Transverse colon (tissue), 4 donors: ENCODE measurements around the gene PLXND1. TPM values are rescaled to one million over a fixed set of nuclear protein-coding genes. Genes with fewer than 3 reads are reported as not detected.

ENCODE experiments used
- DNase-seq: peaks from one replicate; pipeline ENCODE4 v3.0.0-alpha.2; 2019
- H3K27ac ChIP-seq, 4 donors: fragments of 200-600 bp; sonication (generic); 2 replicates each; pipeline ENCODE4 v1.5.1; 2016 to 2018; ENCODE audit warnings: inconsistent platforms in 4 of 4
- H3K27me3 ChIP-seq: fragments of 200-600 bp; sonication (generic); 2 replicates; pipeline ENCODE4 v1.5.1; 2017; ENCODE audit warnings: inconsistent platforms
- H3K36me3 ChIP-seq, 4 donors: fragments of 200-600 bp; sonication (generic); 2 replicates each; pipeline ENCODE4 v1.5.1; 2017 to 2019; ENCODE audit warnings: inconsistent platforms in 4 of 4
- H3K4me1 ChIP-seq, 4 donors: fragments of 200-600 bp; sonication (generic); 2 replicates each; pipeline ENCODE4 v1.5.1; 2017 to 2020; ENCODE audit warnings: inconsistent platforms in 4 of 4
- H3K4me3 ChIP-seq, 4 donors: fragments of 200-600 bp; sonication (generic); 1 replicate in 1 of 4; 2 replicates in 3 of 4; pipeline versions ENCODE4 v1.5.1 to v1.6.1; 2017 to 2019; ENCODE audit warnings: inconsistent platforms in 4 of 4
- H3K9me3 ChIP-seq, 2 donors: fragments of 200-600 bp; sonication (generic); 2 replicates each; pipeline ENCODE4 v1.5.1; 2017 to 2019; ENCODE audit warnings: inconsistent platforms in 2 of 2
- EP300 ChIP-seq: sonication (generic); formaldehyde crosslinking; IDR thresholded peaks from one replicate; pipeline ENCODE4 v1.6.1; 2017; ENCODE audit warnings: antibody characterized with exemption, low read depth
- POLR2A ChIP-seq: fragments of 450-650 bp; IDR thresholded peaks from one replicate; pipeline ENCODE4 v1.6.1; 2016; ENCODE audit warnings: antibody characterized with exemption, mild to moderate bottlenecking, moderate library complexity
- POLR2AphosphoS5 ChIP-seq, 3 donors: sonication (generic); formaldehyde crosslinking; IDR thresholded peaks; one replicate each; pipeline ENCODE4 v1.6.1; 2016; ENCODE audit warnings: antibody characterized with exemption in 3 of 3
- WGBS, 2 donors: methylation state at CpG; one replicate each; pipeline ENCODE4 v1.1.5; 2018; ENCODE audit warnings: low coverage in 1 of 2; 5-methylcytosine and 5-hydroxymethylcytosine counted together
- in situ Hi-C, 4 donors: fragments of 200-750 bp; cut with MboI; loops; one replicate each; pipeline versions ENCODE4 v1.15.0 to v1.15.1; 2017; ENCODE audit warnings: low sequenced_read_pairs in 3 of 4, low pct_ligation_motif_present in 1 of 4, low pct_unique_long_range_greater_than_20kb in 1 of 4
- intact Hi-C: fragments of 100-400 bp; cut with DNase I; formaldehyde crosslinking; loops from one replicate; pipeline ENCODE4 v1.15.1; 2023; ENCODE audit warnings: low total_unique reads
- total RNA-seq, 4 donors: library from RNA; depleted of rRNA; stranded (reverse); fragments of >200 nt; gene quantifications; one replicate each; pipeline ENCODE4 v1.1.0, GENCODE V29; 2016
- TF ChIP-seq, protein P1 (sequence below), 5 experiments: fragments of 200-600 bp in 3 of 5; fragments of 450-650 bp in 2 of 5; sonication (generic) in 3 of 5; IDR thresholded peaks; 1 replicate in 2 of 5; 2 replicates in 3 of 5; pipeline ENCODE4 v1.5.1; 2016 to 2017; ENCODE audit warnings: antibody characterized with exemption in 5 of 5, inconsistent platforms in 3 of 5, mild to moderate bottlenecking in 2 of 5, moderate library complexity in 1 of 5

PLXND1 gene
- total RNA-seq, 4 donors from 2014 or later, result 26.4 to 71.8 (median 35.8) TPM

DNA sequence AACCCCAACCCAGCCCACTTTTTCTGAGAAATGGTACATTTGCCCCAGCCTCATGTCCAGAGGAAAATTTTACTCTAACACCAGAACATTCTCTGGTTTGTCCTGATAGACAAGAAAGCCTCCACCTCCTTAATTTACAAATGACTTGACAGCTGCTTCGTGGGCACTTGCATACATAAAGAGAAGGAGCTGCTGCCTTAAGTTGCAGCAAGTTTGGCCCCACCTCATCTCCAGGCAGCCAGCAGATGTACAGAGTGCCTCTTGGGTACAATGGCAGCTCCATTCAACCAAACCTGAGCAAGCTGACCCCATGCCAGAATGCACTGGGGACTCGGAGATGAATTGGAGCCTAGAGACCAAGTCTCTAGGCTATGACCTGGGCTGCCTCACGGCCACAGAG, 69.7 kb downstream of the PLXND1 start:
- 67 to 69% methylated on average over 1 to 3 of the region's 3 CpGs for WGBS, 2 donors
- no peak for DNase-seq
- no peak overlapping the region for H3K27ac ChIP-seq
- in situ Hi-C loops (no loop called here), intact Hi-C loops (no loop called here)
- no peaks in the 10 kb centered on the region for H3K27me3 ChIP-seq
- no peaks in the 10 kb centered on the region for H3K36me3 ChIP-seq
- H3K4me3 ChIP-seq, result no peak overlapping the region
- no peaks in the 10 kb centered on the region for H3K9me3 ChIP-seq
- H3K4me1 ChIP-seq, result no peaks in the 10 kb centered on the region
- no peak for TF ChIP-seq POLR2A
- TF ChIP-seq, protein P1, sequence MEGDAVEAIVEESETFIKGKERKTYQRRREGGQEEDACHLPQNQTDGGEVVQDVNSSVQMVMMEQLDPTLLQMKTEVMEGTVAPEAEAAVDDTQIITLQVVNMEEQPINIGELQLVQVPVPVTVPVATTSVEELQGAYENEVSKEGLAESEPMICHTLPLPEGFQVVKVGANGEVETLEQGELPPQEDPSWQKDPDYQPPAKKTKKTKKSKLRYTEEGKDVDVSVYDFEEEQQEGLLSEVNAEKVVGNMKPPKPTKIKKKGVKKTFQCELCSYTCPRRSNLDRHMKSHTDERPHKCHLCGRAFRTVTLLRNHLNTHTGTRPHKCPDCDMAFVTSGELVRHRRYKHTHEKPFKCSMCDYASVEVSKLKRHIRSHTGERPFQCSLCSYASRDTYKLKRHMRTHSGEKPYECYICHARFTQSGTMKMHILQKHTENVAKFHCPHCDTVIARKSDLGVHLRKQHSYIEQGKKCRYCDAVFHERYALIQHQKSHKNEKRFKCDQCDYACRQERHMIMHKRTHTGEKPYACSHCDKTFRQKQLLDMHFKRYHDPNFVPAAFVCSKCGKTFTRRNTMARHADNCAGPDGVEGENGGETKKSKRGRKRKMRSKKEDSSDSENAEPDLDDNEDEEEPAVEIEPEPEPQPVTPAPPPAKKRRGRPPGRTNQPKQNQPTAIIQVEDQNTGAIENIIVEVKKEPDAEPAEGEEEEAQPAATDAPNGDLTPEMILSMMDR (IDR thresholded peaks at IDR 0.05), result no peak
- TF ChIP-seq POLR2AphosphoS5 (IDR thresholded peaks at IDR 0.05), result no peak
- TF ChIP-seq EP300, result no peak

GRCh38 chr3:129536374-129536667, 70.2 kb downstream of the PLXND1 start:
- H3K27me3 ChIP-seq, result no peaks in the 10 kb centered on the region
- WGBS, 2 donors, result 63% methylated on average over 2 of the region's 2 CpGs; no CpG with 5 or more reads in 1 of the 2 donors

DNA sequence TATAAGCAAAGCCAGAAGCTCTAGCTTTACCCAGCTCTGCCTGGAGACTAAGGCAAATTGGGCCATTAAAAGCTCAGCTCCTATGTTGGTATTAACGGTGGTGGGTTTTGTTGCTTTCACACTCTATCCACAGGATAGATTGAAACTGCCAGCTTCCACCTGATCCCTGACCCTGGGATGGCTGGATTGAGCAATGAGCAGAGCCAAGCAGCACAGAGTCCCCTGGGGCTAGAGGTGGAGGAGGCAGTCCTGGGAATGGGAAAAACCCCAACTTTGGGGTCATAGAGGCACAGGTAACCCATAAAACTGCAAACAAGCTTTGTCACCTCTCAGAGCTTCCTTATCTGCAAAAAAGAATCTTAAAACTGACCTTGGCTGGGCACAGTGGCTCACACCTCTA, 71.4 kb downstream of the PLXND1 start:
- 59% methylated on average over 1 of the region's 1 CpG; no CpG with 5 or more reads in 1 of the 2 donors for WGBS, 2 donors
- Histone ChIP-seq H3K9me3 (no peaks in the 10 kb centered on the region), H3K27me3 (no peaks in the 10 kb centered on the region), H3K27ac (no peak overlapping the region), H3K36me3 (no peaks in the 10 kb centered on the region), H3K4me1 (no peaks in the 10 kb centered on the region), H3K4me3 (no peak overlapping the region)
- in situ Hi-C loops (no loop called here), intact Hi-C loops (no loop called here)
- DNase-seq, result no peak
- no peak for TF ChIP-seq POLR2A
- TF ChIP-seq POLR2AphosphoS5 (IDR thresholded peaks at IDR 0.05), result no peak
- TF ChIP-seq EP300, result no peak
- TF ChIP-seq, protein P1 (IDR thresholded peaks at IDR 0.05), result no peak

More at GRCh38 chr3:129536374-129536667, 70.2 kb downstream of the PLXND1 start:
- Histone ChIP-seq H3K4me3 (no peak overlapping the region), H3K27ac (no peak overlapping the region), H3K4me1 (no peaks in the 10 kb centered on the region), H3K9me3 (no peaks in the 10 kb centered on the region), H3K36me3 (no peaks in the 10 kb centered on the region)
- no peak for DNase-seq
- intact Hi-C loops, result no loop called here
- no peak for TF ChIP-seq POLR2AphosphoS5 (IDR thresholded peaks at IDR 0.05)
- no peak for TF ChIP-seq EP300
- no peak for TF ChIP-seq POLR2A
- TF ChIP-seq, protein P1 (IDR thresholded peaks at IDR 0.05), result no peak
- in situ Hi-C loops, result no loop called here

GRCh38 chr3:129534428-129535027, 71.9 kb downstream of the PLXND1 start:
- no peaks in the 10 kb centered on the region for H3K36me3 ChIP-seq
- WGBS, 2 donors, result 78% methylated on average over 4 of the region's 4 CpGs; no CpG with 5 or more reads in 1 of the 2 donors
- no peaks in the 10 kb centered on the region for H3K9me3 ChIP-seq
- TF ChIP-seq, protein P1 (IDR thresholded peaks at IDR 0.05), result no peak
- TF ChIP-seq POLR2A (no peak), POLR2AphosphoS5 (IDR thresholded peaks at IDR 0.05) (no peak), EP300 (no peak)
- in situ Hi-C loops (no loop called here), intact Hi-C loops (no loop called here)
- H3K4me3 ChIP-seq, result no peak overlapping the region
- no peaks in the 10 kb centered on the region for H3K27me3 ChIP-seq
- DNase-seq, result no peak
- H3K4me1 ChIP-seq, result no peaks in the 10 kb centered on the region
- H3K27ac ChIP-seq, result no peak overlapping the region
